RWPE2 (cell line): Measurements from ENCODE around the gene CCL28.
"Not testable (repeated sequence)": the region's sequence is repeated elsewhere in the genome, so short reads cannot be mapped to it uniquely, and the experiment has no call there.

Experiments
- ATAC-seq: fragments of 200-7000 bp; cut with Tn5 transposase; 3 replicates; pipeline ENCODE4 v1.9.1; 2021; ENCODE audit warnings: low read depth
- DNase-seq: peaks from one replicate; pipeline ENCODE4 v3.0.0-alpha.2; 2020; ENCODE audit warnings: low spot score
- H3K27ac ChIP-seq: fragments of 450-650 bp; 2 replicates; pipeline ENCODE4 v1.5.1; 2017; ENCODE audit warnings: mild to moderate bottlenecking; ENCODE audit not compliant: poor library complexity, severe bottlenecking
- H3K27me3 ChIP-seq: fragments of 250-450 bp; sonication (Bioruptor Pico); 2 replicates; pipeline ENCODE4 v1.5.1; 2021; ENCODE audit warnings: mild to moderate bottlenecking, moderate library complexity; ENCODE audit not compliant: insufficient read depth, poor library complexity, severe bottlenecking
- H3K36me3 ChIP-seq: fragments of 250-450 bp; sonication (Bioruptor Pico); 2 replicates; pipeline ENCODE4 v1.5.1; 2020; ENCODE audit warnings: low read depth, mild to moderate bottlenecking, moderate library complexity
- H3K4me1 ChIP-seq: fragments of 250-450 bp; sonication (Bioruptor Pico); 2 replicates; pipeline ENCODE4 v1.5.1; 2021; ENCODE audit warnings: mild to moderate bottlenecking, moderate library complexity; ENCODE audit not compliant: insufficient read depth, poor library complexity, severe bottlenecking
- H3K4me3 ChIP-seq: fragments of 250-450 bp; sonication (Bioruptor Pico); 2 replicates; pipeline ENCODE4 v1.5.1; 2021; ENCODE audit warnings: mild to moderate bottlenecking, moderate library complexity; ENCODE audit not compliant: severe bottlenecking
- H3K9me3 ChIP-seq: fragments of 250-450 bp; sonication (Bioruptor Pico); 2 replicates; pipeline ENCODE4 v1.5.1; 2021; ENCODE audit warnings: mild to moderate bottlenecking, moderate library complexity; ENCODE audit not compliant: severe bottlenecking
- CTCF ChIP-seq: fragments of 450-650 bp; IDR thresholded peaks from one replicate; pipeline ENCODE4 v1.5.1; 2017; ENCODE audit warnings: mild to moderate bottlenecking, moderate library complexity; ENCODE audit not compliant: poor library complexity, severe bottlenecking

The CCL28 gene

DNA sequence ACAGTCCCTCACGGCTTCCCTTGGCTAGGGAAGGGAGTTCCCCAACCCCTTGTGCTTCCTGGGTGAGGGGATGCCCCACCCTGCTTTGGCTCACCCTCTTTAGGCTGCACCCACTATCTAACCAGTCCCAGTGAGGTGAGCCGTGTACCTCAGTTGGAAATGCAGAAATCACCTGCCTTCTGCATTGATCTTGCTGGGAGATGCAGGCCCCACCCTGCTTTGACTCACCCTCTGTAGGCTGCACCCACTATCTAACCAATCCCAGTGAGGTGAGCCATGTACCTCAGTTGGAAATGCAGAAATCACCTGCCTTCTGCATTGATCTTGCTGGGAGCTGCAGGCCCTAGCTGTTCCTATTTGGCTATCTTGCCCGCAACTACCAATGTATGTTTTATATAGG is 44.7 kb downstream of the CCL28 start:
- Histone ChIP-seq H3K9me3 (no peaks in the 10 kb centered on the region), H3K4me3 (no peak overlapping the region), H3K4me1 (peaks cover 13% of the 10 kb centered on the region), H3K27me3 (no peaks in the 10 kb centered on the region), H3K27ac (no peak overlapping the region), H3K36me3 (no peaks in the 10 kb centered on the region)
- no peak for DNase-seq
- no peak for ATAC-seq
- no peak for TF ChIP-seq CTCF

DNA sequence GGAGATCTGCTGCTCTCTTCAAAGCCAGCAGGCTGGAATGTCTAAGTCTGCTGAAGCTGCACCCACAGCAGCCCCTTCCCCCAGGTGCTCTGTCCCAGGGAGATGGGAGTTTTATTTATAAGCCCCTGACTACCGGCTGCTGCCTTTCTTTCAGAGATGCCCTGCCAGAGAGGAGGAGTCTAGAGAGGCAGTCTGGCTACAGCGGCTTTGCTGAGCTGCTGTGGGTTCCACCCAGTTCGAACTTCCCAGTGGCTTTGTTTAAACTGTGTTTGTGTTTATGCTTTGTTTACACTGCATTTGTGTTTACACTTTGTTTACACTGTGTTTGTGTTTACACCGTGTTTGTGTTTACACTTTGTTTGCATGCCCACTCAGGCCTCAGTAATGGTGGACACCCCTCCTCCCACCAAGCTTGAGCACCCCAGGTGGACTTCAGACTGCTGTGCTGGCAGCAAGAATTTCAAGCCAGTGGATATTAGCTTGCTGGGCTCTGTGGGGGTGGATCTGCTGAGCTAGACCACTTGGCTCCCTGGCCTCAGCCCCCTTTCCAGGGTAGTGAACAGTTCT is 45.4 kb downstream of the CCL28 start:
- not testable (repeated sequence) for ATAC-seq, DNase-seq, H3K27ac ChIP-seq, H3K36me3 ChIP-seq, H3K27me3 ChIP-seq, H3K4me3 ChIP-seq, H3K9me3 ChIP-seq
- peaks cover 17% of the 10 kb centered on the region for H3K4me1 ChIP-seq

- DNase-seq, H3K4me3 ChIP-seq, H3K9me3 ChIP-seq, H3K27me3 ChIP-seq, H3K36me3 ChIP-seq, ATAC-seq, H3K27ac ChIP-seq: not testable (repeated sequence)
- H3K4me1 ChIP-seq = peaks cover 17% of the 10 kb centered on the region
Observed at GRCh38 chr5:43365155-43365554, 47.0 kb downstream of the CCL28 start.

DNA sequence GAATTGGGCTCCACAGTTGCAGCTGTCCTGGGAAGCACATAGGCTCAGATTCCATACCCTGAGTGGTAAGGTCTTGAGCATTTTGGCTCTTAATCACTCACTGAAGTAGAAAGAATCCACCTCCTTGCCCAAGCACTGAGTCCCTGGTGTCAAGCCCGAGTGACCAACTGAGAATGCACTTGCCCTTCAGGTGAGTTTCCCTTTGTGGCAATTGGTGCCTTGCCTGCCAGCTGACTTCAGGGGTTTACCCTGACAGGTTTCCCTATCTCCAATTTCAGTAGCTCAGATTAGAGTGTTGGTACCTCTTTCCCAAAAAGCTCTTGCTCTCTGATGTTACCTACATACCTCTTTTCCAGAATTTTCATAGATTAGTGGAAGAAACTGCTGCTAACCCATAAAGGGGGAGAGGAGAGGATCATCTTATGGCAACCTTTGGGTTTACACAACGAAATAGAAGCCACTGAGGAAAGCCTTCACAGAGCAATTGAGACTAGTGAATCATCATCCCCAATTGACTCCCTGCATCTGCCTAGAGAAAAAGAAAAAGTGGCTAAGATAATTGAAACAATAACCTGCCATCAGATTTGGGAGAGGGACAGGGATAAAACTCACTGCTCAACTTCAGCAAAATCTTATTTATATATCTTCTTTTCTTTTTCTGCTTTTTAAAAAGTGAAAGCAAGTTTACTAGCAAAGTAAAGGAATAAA is 48.6 kb downstream of the CCL28 start:
- Histone ChIP-seq H3K27me3 (no peaks in the 10 kb centered on the region), H3K9me3 (peaks cover 3% of the 10 kb centered on the region), H3K4me3 (no peak overlapping the region), H3K4me1 (peaks cover 17% of the 10 kb centered on the region), H3K27ac (peak overlapping the region; percentile 10), H3K36me3 (no peaks in the 10 kb centered on the region)
- ATAC-seq = 0 out of 3 replicates have a peak, but pooled peaks have one; percentile 9
- no peak for TF ChIP-seq CTCF
- no peak for DNase-seq

GRCh38 chr5:43362725-43363435 is 49.3 kb downstream of the CCL28 start:
- peaks cover 17% of the 10 kb centered on the region for H3K4me1 ChIP-seq
- TF ChIP-seq CTCF = no peak
- no peaks in the 10 kb centered on the region for H3K27me3 ChIP-seq
- no peak for DNase-seq
- H3K9me3 ChIP-seq = peaks cover 3% of the 10 kb centered on the region
- H3K4me3 ChIP-seq = no peak overlapping the region
- peak; percentile 95 for ATAC-seq
- H3K27ac ChIP-seq = peak overlapping the region; percentile 10
- no peaks in the 10 kb centered on the region for H3K36me3 ChIP-seq
